ENCODE measurements around the gene RIT2.

- no peak for TF ChIP-seq CTCF (IDR thresholded peaks at IDR 0.05)
- no peak for TF ChIP-seq POLR2AphosphoS5 (IDR thresholded peaks at IDR 0.05)
- no peak for TF ChIP-seq POLR2A (IDR thresholded peaks at IDR 0.05)
- no peak for TF ChIP-seq EP300 (IDR thresholded peaks at IDR 0.05)
These were observed 206.4 kb downstream of the RIT2 start for GRCh38 chr18:42909095-42909494.
